Thyroid gland (tissue), 4 donors: ENCODE measurements around the gene KPNA2. TPM values are rescaled to one million over a fixed set of nuclear protein-coding genes. Genes with fewer than 3 reads are reported as not detected.
A peak's percentile ranks its signal among the peaks of the same experiment; 100 is the strongest.

Source experiments
- DNase-seq, 2 donors: peaks; one replicate each; pipeline ENCODE4 v3.0.0-alpha.2; 2019
- H3K27ac ChIP-seq, 3 donors: fragments of 200-600 bp; sonication (generic); 1 replicate in 2 of 3; 2 replicates in 1 of 3; pipeline ENCODE4 v1.5.1; 2016 to 2019; ENCODE audit warnings: mild to moderate bottlenecking in 1 of 3, moderate library complexity in 1 of 3
- H3K27me3 ChIP-seq: fragments of 200-600 bp; sonication (generic); one replicate; pipeline ENCODE4 v1.5.1; 2019
- H3K36me3 ChIP-seq, 2 donors: fragments of 200-600 bp; sonication (generic); one replicate each; pipeline ENCODE4 v1.5.1; 2016 to 2019
- H3K4me1 ChIP-seq, 2 donors: fragments of 200-600 bp; sonication (generic); one replicate each; pipeline ENCODE4 v1.5.1; 2017 to 2019
- H3K4me3 ChIP-seq, 3 donors: fragments of 200-600 bp; sonication (generic); replicated peaks in 1 of 3; 1 replicate in 2 of 3; 2 replicates in 1 of 3; pipeline ENCODE4 v1.5.1; 2016; ENCODE audit warnings: mild to moderate bottlenecking in 1 of 3
- H3K9me3 ChIP-seq: fragments of 200-600 bp; sonication (generic); one replicate; pipeline ENCODE4 v1.5.1; 2017
- CTCF ChIP-seq, 6 experiments: fragments of 200-600 bp in 3 of 6; fragments of 450-650 bp in 3 of 6; sonication (generic) in 3 of 6; IDR thresholded peaks; one replicate each; pipeline ENCODE4 v1.5.1; 2016 to 2019; ENCODE audit warnings: antibody characterized with exemption in 6 of 6, mild to moderate bottlenecking in 2 of 6, inconsistent platforms in 1 of 6, moderate library complexity in 1 of 6
- POLR2A ChIP-seq, 2 donors: fragments of 450-650 bp; IDR thresholded peaks; one replicate each; pipeline ENCODE4 v1.6.1; 2017; ENCODE audit warnings: antibody characterized with exemption in 2 of 2, mild to moderate bottlenecking in 2 of 2, moderate library complexity in 1 of 2
- WGBS, 2 donors: methylation state at CpG; one replicate each; pipeline ENCODE4 v1.1.5; 2017; 5-methylcytosine and 5-hydroxymethylcytosine counted together
- intact Hi-C: fragments of 100-400 bp; cut with DNase I; formaldehyde crosslinking; loops from one replicate; pipeline ENCODE4 v1.15.1; 2023
- total RNA-seq, 4 donors: library from RNA; depleted of rRNA; stranded (reverse); fragments of >200 nt; gene quantifications; one replicate each; pipeline ENCODE4 v1.2.3, GENCODE V29; 2016

Gene KPNA2
- total RNA-seq, 4 donors from 2014 or later = 13.3 to 25.8 (median 17.5) TPM

- Histone ChIP-seq H3K27ac (no peak overlapping the region), H3K4me3 (no peak overlapping the region), H3K36me3 (no peaks in the 10 kb centered on the region), H3K4me1 (peaks cover 6 to 15% of the 10 kb centered on the region in 2 donors), H3K9me3 (no peaks in the 10 kb centered on the region), H3K27me3 (no peaks in the 10 kb centered on the region)
- DNase-seq = no peak
- intact Hi-C loops = no loop called here
- TF ChIP-seq POLR2A (IDR thresholded peaks at IDR 0.05) (no peak), CTCF (IDR thresholded peaks at IDR 0.05) (no peak)
- WGBS, 2 donors = 58% methylated on average over 4 of the region's 4 CpGs
Observed at GRCh38 chr17:68087851-68088250, 52.3 kb downstream of the KPNA2 start.

GRCh38 chr17:68089881-68090280, 54.3 kb downstream of the KPNA2 start:
- no peaks in the 10 kb centered on the region for H3K9me3 ChIP-seq
- no peak overlapping the region for H3K4me3 ChIP-seq
- H3K4me1 ChIP-seq = peaks cover 6 to 15% of the 10 kb centered on the region in 2 donors
- no peaks in the 10 kb centered on the region for H3K36me3 ChIP-seq
- H3K27ac ChIP-seq = peak overlapping the region in 1 of 3 donors; percentile 17
- DNase-seq = peak; percentile 89 to 90
- no peaks in the 10 kb centered on the region for H3K27me3 ChIP-seq
- intact Hi-C loops = no loop called here
- no peak for TF ChIP-seq POLR2A (IDR thresholded peaks at IDR 0.05)
- TF ChIP-seq CTCF (IDR thresholded peaks at IDR 0.05) = no peak
- WGBS, 2 donors = 13 to 14% methylated on average over 3 of the region's 3 CpGs

GRCh38 chr17:68094481-68095078, 59.0 kb downstream of the KPNA2 start:
- DNase-seq = no peak
- 82 to 87% methylated on average over 11 of the region's 11 CpGs for WGBS, 2 donors
- H3K4me1 ChIP-seq = peaks cover 6 to 10% of the 10 kb centered on the region in 2 donors
- H3K4me3 ChIP-seq = no peak overlapping the region
- no peak for TF ChIP-seq POLR2A (IDR thresholded peaks at IDR 0.05)
- no peak for TF ChIP-seq CTCF (IDR thresholded peaks at IDR 0.05)
- intact Hi-C loops = no loop called here
- no peaks in the 10 kb centered on the region for H3K36me3 ChIP-seq
- H3K27ac ChIP-seq = no peak overlapping the region
- no peaks in the 10 kb centered on the region for H3K27me3 ChIP-seq
- H3K9me3 ChIP-seq = no peaks in the 10 kb centered on the region

- no peak for DNase-seq
- H3K36me3 ChIP-seq = no peaks in the 10 kb centered on the region
- H3K9me3 ChIP-seq = no peaks in the 10 kb centered on the region
- H3K27ac ChIP-seq = no peak overlapping the region
- intact Hi-C loops = no loop called here
- 94 to 96% methylated on average over 10 of the region's 10 CpGs for WGBS, 2 donors
- peaks cover 2 to 3% of the 10 kb centered on the region in 2 donors for H3K4me1 ChIP-seq
- H3K4me3 ChIP-seq = no peak overlapping the region
- TF ChIP-seq POLR2A (IDR thresholded peaks at IDR 0.05) (no peak), CTCF (IDR thresholded peaks at IDR 0.05) (no peak)
- H3K27me3 ChIP-seq = no peaks in the 10 kb centered on the region
Observed at GRCh38 chr17:68095205-68095811, 59.8 kb downstream of the KPNA2 start.

- Histone ChIP-seq H3K27ac (no peak overlapping the region), H3K9me3 (no peaks in the 10 kb centered on the region), H3K27me3 (no peaks in the 10 kb centered on the region), H3K4me1 (peaks cover 0 to 3% of the 10 kb centered on the region in 2 donors), H3K4me3 (no peak overlapping the region), H3K36me3 (no peaks in the 10 kb centered on the region)
- no peak for DNase-seq
- intact Hi-C loops = no loop called here
- 93 to 94% methylated on average over 7 of the region's 7 CpGs for WGBS, 2 donors
- TF ChIP-seq CTCF (IDR thresholded peaks at IDR 0.05) (no peak), POLR2A (IDR thresholded peaks at IDR 0.05) (no peak)
Observed at GRCh38 chr17:68096111-68096510, 60.6 kb downstream of the KPNA2 start.
